DOHH2 (cell line): ENCODE results near the gene XPC.

ENCODE experiments used
- CTCF ChIP-seq: fragments of 200-600 bp; sonication (generic); IDR thresholded peaks from one replicate; pipeline ENCODE4 v1.5.1; 2014; ENCODE audit warnings: antibody characterized with exemption, mild to moderate bottlenecking, low read depth, low read length; ENCODE audit not compliant: poor library complexity, severe bottlenecking
- EZH2phosphoT487 ChIP-seq: fragments of 200-600 bp; sonication (generic); IDR thresholded peaks from 2 replicates; pipeline ENCODE4 v1.6.1; 2017; ENCODE audit warnings: borderline replicate concordance, mild to moderate bottlenecking, antibody characterized with exemption, low read length, moderate library complexity, mixed read lengths

GRCh38 chr3:14132120-14132519 lies 46.3 kb downstream of the XPC start:
- TF ChIP-seq CTCF (no peak), EZH2phosphoT487 (no peak)
